ENCODE data around the gene TMEM238L. TPM values are rescaled to one million over a fixed set of nuclear protein-coding genes. Genes with fewer than 3 reads are reported as not detected.

TMEM238L gene
- total and polyA plus RNA-seq, 9 of the 15 experiments (the other 6 are each of a cell fraction or from before 2014, with no cell fraction given), result not detected

- Histone ChIP-seq H3K36me3 (ENCODE audit: control insufficient read depth, insufficient read depth, low read length) (no peaks in the 10 kb centered on the region), H2AFZ (ENCODE audit: low read depth, low read length) (no peak overlapping the region), H3K27ac (ENCODE audit: extremely low read depth, low read depth, low read length) (no peak overlapping the region), H3K27me3 (ENCODE audit: control insufficient read depth in 2 of 2, insufficient read depth in 2 of 2, low read length in 2 of 2) (no peaks in the 10 kb centered on the region; a peak in 1 of 5 replicates), H4K20me1 (replicated peaks; ENCODE audit: control insufficient read depth, insufficient read depth, low read length) (no peaks in the 10 kb centered on the region), H3K9ac (ENCODE audit: insufficient read depth in 1 of 2, low read depth in 2 of 2, low read length in 2 of 2) (no peak overlapping the region), H3K4me1 (replicated peaks in 1 of 2; ENCODE audit: control insufficient read depth in 2 of 2, insufficient read depth in 2 of 2, low read length in 2 of 2) (no peaks in the 10 kb centered on the region), H3K4me3 (no peak overlapping the region), H3K4me2 (ENCODE audit: insufficient read depth, low read length) (no peak overlapping the region), H3K9me1 (ENCODE audit: control insufficient read depth, insufficient read depth, low read length) (no peaks in the 10 kb centered on the region), H3K9me3 (replicated peaks; ENCODE audit: control insufficient read depth, insufficient read depth, low read depth, low read length) (no peaks in the 10 kb centered on the region), H3K79me2 (ENCODE audit: control insufficient read depth, insufficient read depth, low read length) (no peaks in the 10 kb centered on the region)
- no TSS peak for BruUV-seq (replicated peaks)
- no peak for DNase-seq (ENCODE audit: extremely low read depth in 1 of 4, low spot score in 3 of 4)
- in situ Hi-C loops (cut with MboI) (no loop called here), intact Hi-C loops (cut with micrococcal nuclease) (no loop called here)
- TF ChIP-seq, protein P1, sequence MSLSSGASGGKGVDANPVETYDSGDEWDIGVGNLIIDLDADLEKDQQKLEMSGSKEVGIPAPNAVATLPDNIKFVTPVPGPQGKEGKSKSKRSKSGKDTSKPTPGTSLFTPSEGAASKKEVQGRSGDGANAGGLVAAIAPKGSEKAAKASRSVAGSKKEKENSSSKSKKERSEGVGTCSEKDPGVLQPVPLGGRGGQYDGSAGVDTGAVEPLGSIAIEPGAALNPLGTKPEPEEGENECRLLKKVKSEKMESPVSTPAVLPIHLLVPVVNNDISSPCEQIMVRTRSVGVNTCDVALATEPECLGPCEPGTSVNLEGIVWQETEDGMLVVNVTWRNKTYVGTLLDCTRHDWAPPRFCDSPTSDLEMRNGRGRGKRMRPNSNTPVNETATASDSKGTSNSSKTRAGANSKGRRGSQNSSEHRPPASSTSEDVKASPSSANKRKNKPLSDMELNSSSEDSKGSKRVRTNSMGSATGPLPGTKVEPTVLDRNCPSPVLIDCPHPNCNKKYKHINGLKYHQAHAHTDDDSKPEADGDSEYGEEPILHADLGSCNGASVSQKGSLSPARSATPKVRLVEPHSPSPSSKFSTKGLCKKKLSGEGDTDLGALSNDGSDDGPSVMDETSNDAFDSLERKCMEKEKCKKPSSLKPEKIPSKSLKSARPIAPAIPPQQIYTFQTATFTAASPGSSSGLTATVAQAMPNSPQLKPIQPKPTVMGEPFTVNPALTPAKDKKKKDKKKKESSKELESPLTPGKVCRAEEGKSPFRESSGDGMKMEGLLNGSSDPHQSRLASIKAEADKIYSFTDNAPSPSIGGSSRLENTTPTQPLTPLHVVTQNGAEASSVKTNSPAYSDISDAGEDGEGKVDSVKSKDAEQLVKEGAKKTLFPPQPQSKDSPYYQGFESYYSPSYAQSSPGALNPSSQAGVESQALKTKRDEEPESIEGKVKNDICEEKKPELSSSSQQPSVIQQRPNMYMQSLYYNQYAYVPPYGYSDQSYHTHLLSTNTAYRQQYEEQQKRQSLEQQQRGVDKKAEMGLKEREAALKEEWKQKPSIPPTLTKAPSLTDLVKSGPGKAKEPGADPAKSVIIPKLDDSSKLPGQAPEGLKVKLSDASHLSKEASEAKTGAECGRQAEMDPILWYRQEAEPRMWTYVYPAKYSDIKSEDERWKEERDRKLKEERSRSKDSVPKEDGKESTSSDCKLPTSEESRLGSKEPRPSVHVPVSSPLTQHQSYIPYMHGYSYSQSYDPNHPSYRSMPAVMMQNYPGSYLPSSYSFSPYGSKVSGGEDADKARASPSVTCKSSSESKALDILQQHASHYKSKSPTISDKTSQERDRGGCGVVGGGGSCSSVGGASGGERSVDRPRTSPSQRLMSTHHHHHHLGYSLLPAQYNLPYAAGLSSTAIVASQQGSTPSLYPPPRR (CRISPR knock-in tag; IDR thresholded peaks at IDR 0.05; ENCODE audit: borderline replicate concordance), result no peak
- TF ChIP-seq GABPB2 (CRISPR knock-in tag; conservative IDR thresholded peaks at IDR 0.05), result no peak
- no peak for TF ChIP-seq POLR2G (IDR thresholded peaks at IDR 0.05; ENCODE audit: low read depth, low read length)
- no peak for TF ChIP-seq TAL1 (IDR thresholded peaks at IDR 0.05)
- TF ChIP-seq CCAR2 (IDR thresholded peaks at IDR 0.05; ENCODE audit: low read depth, low read length), result no peak
- no peak for TF ChIP-seq NR4A1 (CRISPR knock-in tag; IDR thresholded peaks at IDR 0.05)
- no peak for TF ChIP-seq NR4A1 (tag; IDR thresholded peaks at IDR 0.05)
- ATAC-seq, result no peak
- no peak for FAIRE-seq
- WGBS (ENCODE audit: insufficient coverage, low coverage, missing lambda C conversion rate), result 0% methylated on average over 4 of the region's 7 CpGs
- CTCF ChIA-PET (ENCODE audit: low intra/inter-chr PET ratio), result no interaction called here
- POLR2A ChIA-PET, result no interaction called here
These were observed 21.0 kb upstream of the TMEM238L start for GRCh38 chr17:10824874-10825273.

All from K562 (cell line).